ENCODE results near the gene ARHGAP26. TPM values are rescaled to one million over a fixed set of nuclear protein-coding genes. Genes with fewer than 3 reads are reported as not detected.

The ARHGAP26 gene
- total RNA-seq, 1 donor, result 7.6 TPM

DNA sequence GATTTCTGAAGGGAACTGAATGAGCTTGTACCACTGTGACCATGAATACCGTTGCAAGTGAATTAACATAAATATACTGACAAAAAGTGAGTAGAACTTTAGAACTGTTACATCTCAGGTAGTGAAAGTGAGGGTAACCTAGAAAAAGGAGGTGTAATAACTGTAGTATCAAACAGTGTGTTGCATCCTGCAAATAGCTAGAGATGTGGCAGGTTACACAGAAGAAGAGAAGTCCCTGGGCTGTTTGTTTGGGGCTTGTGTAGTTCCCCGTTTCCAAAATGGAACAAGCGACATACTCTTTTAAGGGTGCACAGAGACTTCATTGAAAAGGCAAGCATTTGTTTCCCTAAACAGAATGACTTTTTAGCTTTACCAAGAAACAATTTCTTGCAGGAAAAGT lies 418.5 kb downstream of the ARHGAP26 start:
- H3K4me3 ChIP-seq (ENCODE audit: insufficient read depth, low read length), result no peak overlapping the region
- H3K4me2 ChIP-seq (ENCODE audit: insufficient read depth, low read length), result no peak overlapping the region
- no peak for DNase-seq (ENCODE audit: insufficient read length, low spot score, missing footprints)
- TF ChIP-seq, protein P1, sequence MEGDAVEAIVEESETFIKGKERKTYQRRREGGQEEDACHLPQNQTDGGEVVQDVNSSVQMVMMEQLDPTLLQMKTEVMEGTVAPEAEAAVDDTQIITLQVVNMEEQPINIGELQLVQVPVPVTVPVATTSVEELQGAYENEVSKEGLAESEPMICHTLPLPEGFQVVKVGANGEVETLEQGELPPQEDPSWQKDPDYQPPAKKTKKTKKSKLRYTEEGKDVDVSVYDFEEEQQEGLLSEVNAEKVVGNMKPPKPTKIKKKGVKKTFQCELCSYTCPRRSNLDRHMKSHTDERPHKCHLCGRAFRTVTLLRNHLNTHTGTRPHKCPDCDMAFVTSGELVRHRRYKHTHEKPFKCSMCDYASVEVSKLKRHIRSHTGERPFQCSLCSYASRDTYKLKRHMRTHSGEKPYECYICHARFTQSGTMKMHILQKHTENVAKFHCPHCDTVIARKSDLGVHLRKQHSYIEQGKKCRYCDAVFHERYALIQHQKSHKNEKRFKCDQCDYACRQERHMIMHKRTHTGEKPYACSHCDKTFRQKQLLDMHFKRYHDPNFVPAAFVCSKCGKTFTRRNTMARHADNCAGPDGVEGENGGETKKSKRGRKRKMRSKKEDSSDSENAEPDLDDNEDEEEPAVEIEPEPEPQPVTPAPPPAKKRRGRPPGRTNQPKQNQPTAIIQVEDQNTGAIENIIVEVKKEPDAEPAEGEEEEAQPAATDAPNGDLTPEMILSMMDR (IDR thresholded peaks at IDR 0.05; ENCODE audit: extremely low read depth, low read depth, low read length), result no peak
- no peaks in the 10 kb centered on the region for H3K36me3 ChIP-seq (ENCODE audit: insufficient read depth, low read length)
- no peaks in the 10 kb centered on the region for H3K79me2 ChIP-seq (ENCODE audit: insufficient read depth, low read length)
- no peak overlapping the region for H3K27ac ChIP-seq (ENCODE audit: low read depth, low read length)
- H3K27me3 ChIP-seq (ENCODE audit: insufficient read depth, low read length), result no peaks in the 10 kb centered on the region
- no peak overlapping the region for H2AFZ ChIP-seq (ENCODE audit: low read length)
- no peaks in the 10 kb centered on the region for H3K9me3 ChIP-seq (ENCODE audit: low read depth, low read length)
- no peaks in the 10 kb centered on the region for H4K20me1 ChIP-seq (ENCODE audit: insufficient read depth, low read length)
- peaks cover under 1% of the 10 kb centered on the region for H3K4me1 ChIP-seq (ENCODE audit: insufficient read depth, low read length)

DNA sequence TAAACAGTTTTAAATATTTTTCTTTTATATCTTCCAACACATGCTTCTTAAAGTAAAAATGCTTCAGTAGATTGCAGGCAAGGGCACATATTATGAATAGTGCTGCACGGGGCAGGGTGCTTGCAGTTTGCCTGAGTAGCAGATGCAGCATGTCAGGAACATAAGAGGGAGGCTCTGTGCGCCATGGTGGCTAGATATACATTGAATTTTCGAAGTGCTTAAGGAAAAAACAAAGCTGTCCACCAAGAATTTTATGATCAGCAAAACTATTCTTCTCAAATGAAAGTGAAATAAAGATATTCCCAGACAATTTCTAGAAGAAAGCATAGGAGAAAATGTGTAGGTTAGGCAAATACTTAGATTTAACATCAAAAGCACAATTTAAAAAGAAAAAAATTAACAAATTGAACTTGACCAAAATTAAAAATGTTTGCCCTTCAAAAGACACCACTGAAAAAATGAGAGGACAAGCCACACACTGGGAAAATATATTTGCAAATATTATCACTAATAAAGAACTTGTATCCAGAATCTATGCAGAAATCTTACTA lies 420.2 kb downstream of the ARHGAP26 start:
- Histone ChIP-seq H3K79me2 (ENCODE audit: insufficient read depth, low read length) (no peaks in the 10 kb centered on the region), H3K9me3 (ENCODE audit: low read depth, low read length) (no peaks in the 10 kb centered on the region), H4K20me1 (ENCODE audit: insufficient read depth, low read length) (no peaks in the 10 kb centered on the region), H2AFZ (ENCODE audit: low read length) (no peak overlapping the region), H3K27me3 (ENCODE audit: insufficient read depth, low read length) (no peaks in the 10 kb centered on the region), H3K36me3 (ENCODE audit: insufficient read depth, low read length) (no peaks in the 10 kb centered on the region), H3K4me1 (ENCODE audit: insufficient read depth, low read length) (peaks cover 3% of the 10 kb centered on the region), H3K27ac (ENCODE audit: low read depth, low read length) (no peak overlapping the region), H3K4me2 (ENCODE audit: insufficient read depth, low read length) (no peak overlapping the region), H3K4me3 (ENCODE audit: insufficient read depth, low read length) (no peak overlapping the region)
- TF ChIP-seq, protein P1 (IDR thresholded peaks at IDR 0.05; ENCODE audit: extremely low read depth, low read depth, low read length), result no peak
- no peak for DNase-seq (ENCODE audit: insufficient read length, low spot score, missing footprints)

DNA sequence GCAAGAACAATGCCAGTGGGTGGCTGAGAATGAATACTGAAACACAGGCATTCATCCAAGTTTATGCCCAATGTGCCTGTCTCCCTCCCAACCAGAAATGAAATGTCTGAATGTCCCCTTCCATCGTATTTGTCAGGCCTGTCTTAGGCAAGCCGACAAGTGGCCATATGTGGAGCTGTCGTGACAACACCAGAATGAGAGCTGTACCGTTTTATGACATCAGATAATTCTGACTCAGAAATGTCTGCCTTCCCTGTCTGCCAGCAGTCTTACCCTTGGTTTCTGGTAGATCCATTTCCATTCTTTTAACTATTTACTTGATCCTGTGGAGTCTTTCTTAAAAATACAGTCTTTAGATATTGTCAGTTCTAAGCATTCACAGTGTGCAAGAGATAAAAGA lies 421.5 kb downstream of the ARHGAP26 start:
- Histone ChIP-seq H3K36me3 (ENCODE audit: insufficient read depth, low read length) (no peaks in the 10 kb centered on the region), H3K79me2 (ENCODE audit: insufficient read depth, low read length) (no peaks in the 10 kb centered on the region), H3K27ac (ENCODE audit: low read depth, low read length) (no peak overlapping the region), H3K9me3 (ENCODE audit: low read depth, low read length) (no peaks in the 10 kb centered on the region), H3K4me2 (ENCODE audit: insufficient read depth, low read length) (no peak overlapping the region), H4K20me1 (ENCODE audit: insufficient read depth, low read length) (no peaks in the 10 kb centered on the region), H3K27me3 (ENCODE audit: insufficient read depth, low read length) (no peaks in the 10 kb centered on the region), H2AFZ (ENCODE audit: low read length) (no peak overlapping the region), H3K4me1 (ENCODE audit: insufficient read depth, low read length) (peaks cover 6% of the 10 kb centered on the region), H3K4me3 (ENCODE audit: insufficient read depth, low read length) (no peak overlapping the region)
- TF ChIP-seq, protein P1 (IDR thresholded peaks at IDR 0.05; ENCODE audit: extremely low read depth, low read depth, low read length), result no peak
- DNase-seq (ENCODE audit: insufficient read length, low spot score, missing footprints), result no peak

DNA sequence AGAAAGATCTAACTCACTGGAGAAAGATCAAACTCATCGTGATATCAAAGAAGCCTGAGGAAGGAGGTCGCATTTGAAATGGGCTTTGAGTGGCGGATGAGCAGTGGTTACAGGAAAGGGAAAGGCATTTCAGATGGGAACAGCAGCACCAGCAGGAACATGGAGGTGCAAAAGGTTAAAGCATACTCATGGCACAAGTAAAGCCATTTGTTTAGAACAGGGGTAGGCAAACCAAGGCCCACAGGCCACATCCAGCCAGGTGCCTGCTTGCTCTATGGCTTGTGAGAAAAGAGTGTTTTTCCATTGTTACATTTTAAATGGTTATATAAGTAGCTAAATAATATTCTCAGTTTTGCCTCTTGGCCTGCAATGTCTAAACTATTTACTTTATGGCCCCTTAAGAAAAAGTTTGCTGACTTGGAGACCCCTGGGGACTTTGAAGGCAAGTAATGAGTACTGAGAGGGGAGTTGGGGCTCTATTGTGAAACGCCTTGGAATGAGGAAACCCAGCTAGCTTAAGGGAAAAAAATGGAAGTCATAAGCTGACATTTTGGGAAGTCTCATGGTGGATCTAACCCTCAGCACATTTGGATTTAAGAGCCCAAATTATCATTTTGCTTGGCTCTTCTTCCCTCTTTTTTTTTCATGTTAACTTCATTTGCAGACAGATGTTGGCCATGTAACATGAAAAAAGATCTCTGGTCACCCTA lies 422.2 kb downstream of the ARHGAP26 start:
- Histone ChIP-seq H3K4me2 (ENCODE audit: insufficient read depth, low read length) (no peak overlapping the region), H3K4me1 (ENCODE audit: insufficient read depth, low read length) (peaks cover 10% of the 10 kb centered on the region), H3K27me3 (ENCODE audit: insufficient read depth, low read length) (no peaks in the 10 kb centered on the region), H3K4me3 (ENCODE audit: insufficient read depth, low read length) (no peak overlapping the region), H4K20me1 (ENCODE audit: insufficient read depth, low read length) (no peaks in the 10 kb centered on the region), H2AFZ (ENCODE audit: low read length) (no peak overlapping the region), H3K79me2 (ENCODE audit: insufficient read depth, low read length) (no peaks in the 10 kb centered on the region), H3K9me3 (ENCODE audit: low read depth, low read length) (no peaks in the 10 kb centered on the region), H3K36me3 (ENCODE audit: insufficient read depth, low read length) (no peaks in the 10 kb centered on the region), H3K27ac (ENCODE audit: low read depth, low read length) (no peak overlapping the region)
- TF ChIP-seq, protein P1 (IDR thresholded peaks at IDR 0.05; ENCODE audit: extremely low read depth, low read depth, low read length), result no peak
- DNase-seq (ENCODE audit: insufficient read length, low spot score, missing footprints), result no peak
